ENCODE data around the gene PRKACG. TPM values are rescaled to one million over a fixed set of nuclear protein-coding genes. Genes with fewer than 3 reads are reported as not detected.

The PRKACG gene
- total RNA-seq, 2 donors from 2014 or later: not detected

- no peak for TF ChIP-seq CTCF (IDR thresholded peaks at IDR 0.05)
- no peaks in the 10 kb centered on the region for H3K4me1 ChIP-seq (ENCODE audit: control insufficient read depth in 1 of 2, low read depth in 2 of 2)
- no peak overlapping the region for H3K27ac ChIP-seq
- H3K4me3 ChIP-seq: no peak overlapping the region
- H3K9me3 ChIP-seq: no peaks in the 10 kb centered on the region
- no peak for ATAC-seq (ENCODE audit: insufficient number of reproducible peaks, low FRiP score, low read depth)
- DNase-seq (ENCODE audit: low spot score): no peak
- H3K27me3 ChIP-seq (replicated peaks; ENCODE audit: insufficient read depth): no peaks in the 10 kb centered on the region
- no peaks in the 10 kb centered on the region for H3K36me3 ChIP-seq
Observed at GRCh38 chr9:68964102-68964541, 49.8 kb downstream of the PRKACG start.

GRCh38 chr9:68963416-68963815, 50.5 kb downstream of the PRKACG start:
- DNase-seq (ENCODE audit: low spot score) (no peak), ATAC-seq (ENCODE audit: insufficient number of reproducible peaks, low FRiP score, low read depth) (no peak)
- H3K4me3 ChIP-seq: no peak overlapping the region
- H3K27ac ChIP-seq: no peak overlapping the region
- no peaks in the 10 kb centered on the region for H3K9me3 ChIP-seq
- H3K27me3 ChIP-seq (replicated peaks; ENCODE audit: insufficient read depth): no peaks in the 10 kb centered on the region
- H3K36me3 ChIP-seq: no peaks in the 10 kb centered on the region
- no peaks in the 10 kb centered on the region for H3K4me1 ChIP-seq (ENCODE audit: control insufficient read depth in 1 of 2, low read depth in 2 of 2)
- TF ChIP-seq CTCF (IDR thresholded peaks at IDR 0.05): no peak

Other genes starting within 250 kb of the PRKACG start
- 1 to 10 TPM in 1 of 2 donors, under 1 TPM in 1; 0.68 to 4.0 TPM for gene FXN, start 21.6 kb upstream of the PRKACG start, total RNA-seq
- 100 to 1,000 TPM; 207 to 226 TPM for gene TJP2, start 160.2 kb upstream of the PRKACG start, total RNA-seq